A549 (cell line): ENCODE results near the gene FBXW12.

Experiments
- CBX8 ChIP-seq: fragments of 200-600 bp; sonication (generic); IDR thresholded peaks from 2 replicates; pipeline ENCODE4 v1.6.1; 2016
- CHD2 ChIP-seq: fragments of 150-350 bp; IDR thresholded peaks from 2 replicates; pipeline ENCODE4 v1.6.1; 2014; ENCODE audit warnings: low read length; ENCODE audit not compliant: partially characterized antibody
- EP300 ChIP-seq, 2 experiments: fragments of >200 bp; sonication (Bioruptor Twin); formaldehyde crosslinking; IDR thresholded peaks; 2 replicates in 1 of 2; 3 replicates in 1 of 2; pipeline ENCODE4 v1.6.1; 2016 to 2017
- JUN ChIP-seq, 2 experiments: fragments of >200 bp; sonication (Bioruptor Twin); formaldehyde crosslinking; IDR thresholded peaks; 2 replicates in 1 of 2; 3 replicates in 1 of 2; pipeline ENCODE4 v1.6.1; 2016 to 2017
- MAFK ChIP-seq: fragments of 450-650 bp; IDR thresholded peaks from 2 replicates; pipeline ENCODE4 v1.6.1; 2014; ENCODE audit not compliant: partially characterized antibody
- POLR2A ChIP-seq: IDR thresholded peaks from 2 replicates; pipeline ENCODE4 v1.6.1; 2012; ENCODE audit warnings: mild to moderate bottlenecking, low read length
- POLR2AphosphoS2 ChIP-seq: conservative IDR thresholded peaks from 2 replicates; pipeline ENCODE4 v1.6.1; 2012; ENCODE audit warnings: low read length, improper control_type of control experiment, inconsistent platforms
- RCOR1 ChIP-seq: fragments of 150-350 bp; IDR thresholded peaks from 2 replicates; pipeline ENCODE4 v1.6.1; 2014; ENCODE audit warnings: antibody characterized with exemption, low read length, low read depth
- RFX5 ChIP-seq: fragments of 450-650 bp; IDR thresholded peaks from 2 replicates; pipeline ENCODE4 v1.7.1; 2014; ENCODE audit warnings: antibody characterized with exemption, mild to moderate bottlenecking, moderate library complexity
- ZC3H11A ChIP-seq: fragments of 450-650 bp; IDR thresholded peaks from 2 replicates; pipeline ENCODE4 v1.6.1; 2014; ENCODE audit warnings: antibody characterized with exemption, mild to moderate bottlenecking
- TF ChIP-seq, protein P1 (sequence below): fragments of >200 bp; sonication (Bioruptor Twin); formaldehyde crosslinking; IDR thresholded peaks from 3 replicates; pipeline ENCODE4 v1.6.1; 2016
- TF ChIP-seq, protein P2 (sequence below): IDR thresholded peaks from 2 replicates; pipeline ENCODE4 v1.6.1; 2012
- TF ChIP-seq, protein P3 (sequence below): fragments of 250-450 bp; sonication (Bioruptor Pico); IDR thresholded peaks from 2 replicates; pipeline ENCODE4 v1.5.0; 2021; ENCODE audit warnings: mild to moderate bottlenecking, moderate library complexity, borderline replicate concordance
- TF ChIP-seq, protein P4 (sequence below): fragments of >200 bp; sonication (Bioruptor Twin); formaldehyde crosslinking; IDR thresholded peaks from 3 replicates; pipeline ENCODE4 v1.5.1; 2016

DNA sequence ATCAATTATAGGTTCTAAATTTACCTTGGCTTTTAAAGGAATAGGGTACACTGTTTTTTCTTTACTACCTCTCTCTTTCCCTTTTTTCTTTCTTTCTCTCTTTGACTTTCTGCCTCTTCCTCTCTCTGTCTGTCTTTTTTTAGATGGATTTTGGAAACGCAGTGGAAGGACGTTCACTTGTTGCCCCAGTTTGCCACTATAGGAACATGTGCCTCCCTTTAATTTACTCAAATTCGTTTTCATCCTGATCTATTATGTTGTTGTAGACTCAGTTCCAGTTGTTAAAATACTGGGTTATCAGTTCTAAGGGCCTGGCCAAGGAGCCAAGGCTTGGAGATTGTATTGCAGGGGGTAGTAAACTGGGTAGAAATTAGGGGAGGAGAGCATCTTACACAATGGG, 37.4 kb upstream of the FBXW12 start:
- TF ChIP-seq CHD2 (no peak), RCOR1 (no peak), CBX8 (peak; percentile 88), POLR2A (no peak), POLR2AphosphoS2 (no peak), ZC3H11A (no peak), MAFK (no peak), RFX5 (no peak), EP300 (IDR thresholded peaks at IDR 0.05) (no peak), JUN (IDR thresholded peaks at IDR 0.05) (no peak)
- TF ChIP-seq, protein P1, sequence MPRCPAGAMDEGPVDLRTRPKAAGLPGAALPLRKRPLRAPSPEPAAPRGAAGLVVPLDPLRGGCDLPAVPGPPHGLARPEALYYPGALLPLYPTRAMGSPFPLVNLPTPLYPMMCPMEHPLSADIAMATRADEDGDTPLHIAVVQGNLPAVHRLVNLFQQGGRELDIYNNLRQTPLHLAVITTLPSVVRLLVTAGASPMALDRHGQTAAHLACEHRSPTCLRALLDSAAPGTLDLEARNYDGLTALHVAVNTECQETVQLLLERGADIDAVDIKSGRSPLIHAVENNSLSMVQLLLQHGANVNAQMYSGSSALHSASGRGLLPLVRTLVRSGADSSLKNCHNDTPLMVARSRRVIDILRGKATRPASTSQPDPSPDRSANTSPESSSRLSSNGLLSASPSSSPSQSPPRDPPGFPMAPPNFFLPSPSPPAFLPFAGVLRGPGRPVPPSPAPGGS: no peak
- TF ChIP-seq, protein P2, sequence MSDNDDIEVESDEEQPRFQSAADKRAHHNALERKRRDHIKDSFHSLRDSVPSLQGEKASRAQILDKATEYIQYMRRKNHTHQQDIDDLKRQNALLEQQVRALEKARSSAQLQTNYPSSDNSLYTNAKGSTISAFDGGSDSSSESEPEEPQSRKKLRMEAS: no peak
- TF ChIP-seq, protein P3, sequence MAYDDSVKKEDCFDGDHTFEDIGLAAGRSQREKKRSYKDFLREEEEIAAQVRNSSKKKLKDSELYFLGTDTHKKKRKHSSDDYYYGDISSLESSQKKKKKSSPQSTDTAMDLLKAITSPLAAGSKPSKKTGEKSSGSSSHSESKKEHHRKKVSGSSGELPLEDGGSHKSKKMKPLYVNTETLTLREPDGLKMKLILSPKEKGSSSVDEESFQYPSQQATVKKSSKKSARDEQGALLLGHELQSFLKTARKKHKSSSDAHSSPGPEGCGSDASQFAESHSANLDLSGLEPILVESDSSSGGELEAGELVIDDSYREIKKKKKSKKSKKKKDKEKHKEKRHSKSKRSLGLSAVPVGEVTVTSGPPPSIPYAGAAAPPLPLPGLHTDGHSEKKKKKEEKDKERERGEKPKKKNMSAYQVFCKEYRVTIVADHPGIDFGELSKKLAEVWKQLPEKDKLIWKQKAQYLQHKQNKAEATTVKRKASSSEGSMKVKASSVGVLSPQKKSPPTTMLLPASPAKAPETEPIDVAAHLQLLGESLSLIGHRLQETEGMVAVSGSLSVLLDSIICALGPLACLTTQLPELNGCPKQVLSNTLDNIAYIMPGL (CRISPR knock-in tag): no peak
- TF ChIP-seq, protein P4, sequence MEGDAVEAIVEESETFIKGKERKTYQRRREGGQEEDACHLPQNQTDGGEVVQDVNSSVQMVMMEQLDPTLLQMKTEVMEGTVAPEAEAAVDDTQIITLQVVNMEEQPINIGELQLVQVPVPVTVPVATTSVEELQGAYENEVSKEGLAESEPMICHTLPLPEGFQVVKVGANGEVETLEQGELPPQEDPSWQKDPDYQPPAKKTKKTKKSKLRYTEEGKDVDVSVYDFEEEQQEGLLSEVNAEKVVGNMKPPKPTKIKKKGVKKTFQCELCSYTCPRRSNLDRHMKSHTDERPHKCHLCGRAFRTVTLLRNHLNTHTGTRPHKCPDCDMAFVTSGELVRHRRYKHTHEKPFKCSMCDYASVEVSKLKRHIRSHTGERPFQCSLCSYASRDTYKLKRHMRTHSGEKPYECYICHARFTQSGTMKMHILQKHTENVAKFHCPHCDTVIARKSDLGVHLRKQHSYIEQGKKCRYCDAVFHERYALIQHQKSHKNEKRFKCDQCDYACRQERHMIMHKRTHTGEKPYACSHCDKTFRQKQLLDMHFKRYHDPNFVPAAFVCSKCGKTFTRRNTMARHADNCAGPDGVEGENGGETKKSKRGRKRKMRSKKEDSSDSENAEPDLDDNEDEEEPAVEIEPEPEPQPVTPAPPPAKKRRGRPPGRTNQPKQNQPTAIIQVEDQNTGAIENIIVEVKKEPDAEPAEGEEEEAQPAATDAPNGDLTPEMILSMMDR: no peak
